Effector memory CD4-positive, alpha-beta T cell (primary cell): Measurements from ENCODE around the gene DDRGK1.

Source experiments
- DNase-seq, 3 donors: peaks; one replicate each; pipeline ENCODE4 v3.0.0-alpha.2; 2020
- H3K27ac ChIP-seq: 2 replicates; pipeline ENCODE4 v1.7.0; 2013; ENCODE audit warnings: mild to moderate bottlenecking, low read length, moderate library complexity; ENCODE audit not compliant: insufficient read depth, poor library complexity, severe bottlenecking
- H3K27me3 ChIP-seq: replicated peaks from 2 replicates; pipeline ENCODE4 v1.7.0; 2013; ENCODE audit warnings: mild to moderate bottlenecking, low read length; ENCODE audit not compliant: insufficient read depth, control insufficient read depth, poor library complexity, severe bottlenecking
- H3K36me3 ChIP-seq: 2 replicates; pipeline ENCODE4 v1.7.0; 2013; ENCODE audit warnings: mild to moderate bottlenecking, low read length, moderate library complexity; ENCODE audit not compliant: control insufficient read depth, insufficient read depth
- H3K4me1 ChIP-seq: 2 replicates; pipeline ENCODE4 v1.7.0; 2013; ENCODE audit warnings: low read length, mild to moderate bottlenecking; ENCODE audit not compliant: control insufficient read depth, insufficient read depth, poor library complexity, severe bottlenecking
- H3K4me3 ChIP-seq: 2 replicates; pipeline ENCODE4 v1.7.0; 2013; ENCODE audit warnings: low read length, low read depth, mild to moderate bottlenecking; ENCODE audit not compliant: insufficient read depth, poor library complexity, severe bottlenecking
- H3K9me3 ChIP-seq: 2 replicates; pipeline ENCODE4 v1.7.0; 2013; ENCODE audit warnings: mild to moderate bottlenecking, low read length, moderate library complexity; ENCODE audit not compliant: control insufficient read depth

Gene DDRGK1

DNA sequence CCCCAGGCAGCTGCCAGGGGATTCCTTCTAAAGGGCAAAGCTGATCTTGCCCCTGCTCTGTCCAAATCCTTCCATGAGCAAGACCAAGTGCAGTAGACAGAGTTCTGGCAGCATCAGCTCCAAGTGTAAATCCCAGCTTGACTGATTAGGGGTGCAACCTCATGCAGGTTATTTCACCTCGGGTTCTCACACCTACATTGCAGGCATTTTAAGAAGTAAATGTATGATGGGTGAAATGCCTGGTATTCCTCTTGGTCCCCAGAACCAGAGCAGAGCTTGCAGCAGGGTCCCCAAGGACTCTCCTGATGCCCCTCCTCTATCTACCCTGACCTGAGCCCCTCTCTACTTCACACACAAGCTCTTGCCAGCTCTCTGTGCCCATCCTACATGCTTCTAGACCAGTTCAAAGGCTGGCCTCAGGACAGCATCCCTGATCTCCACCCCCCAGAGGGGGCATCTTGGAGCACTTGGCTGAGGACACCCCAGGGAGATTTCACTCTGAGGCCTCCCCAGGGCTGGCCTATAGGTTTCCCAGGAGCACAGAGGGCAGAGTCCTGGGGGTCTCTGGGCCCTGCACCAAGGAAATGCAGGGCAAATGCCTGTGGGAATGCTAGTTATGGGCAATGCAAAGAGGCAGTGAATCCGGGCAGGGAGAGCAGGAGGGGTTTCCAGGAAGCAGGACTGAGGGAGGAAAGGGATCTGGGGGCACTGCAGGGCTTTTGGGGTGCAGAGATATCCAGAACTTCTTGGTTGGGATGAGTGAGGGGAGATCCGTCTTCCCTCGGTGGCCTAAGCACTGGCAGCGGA is 32.2 kb downstream of the DDRGK1 start:
- Histone ChIP-seq H3K27me3 (peaks cover 11% of the 10 kb centered on the region), H3K27ac (peak overlapping the region; percentile 8)

DNA sequence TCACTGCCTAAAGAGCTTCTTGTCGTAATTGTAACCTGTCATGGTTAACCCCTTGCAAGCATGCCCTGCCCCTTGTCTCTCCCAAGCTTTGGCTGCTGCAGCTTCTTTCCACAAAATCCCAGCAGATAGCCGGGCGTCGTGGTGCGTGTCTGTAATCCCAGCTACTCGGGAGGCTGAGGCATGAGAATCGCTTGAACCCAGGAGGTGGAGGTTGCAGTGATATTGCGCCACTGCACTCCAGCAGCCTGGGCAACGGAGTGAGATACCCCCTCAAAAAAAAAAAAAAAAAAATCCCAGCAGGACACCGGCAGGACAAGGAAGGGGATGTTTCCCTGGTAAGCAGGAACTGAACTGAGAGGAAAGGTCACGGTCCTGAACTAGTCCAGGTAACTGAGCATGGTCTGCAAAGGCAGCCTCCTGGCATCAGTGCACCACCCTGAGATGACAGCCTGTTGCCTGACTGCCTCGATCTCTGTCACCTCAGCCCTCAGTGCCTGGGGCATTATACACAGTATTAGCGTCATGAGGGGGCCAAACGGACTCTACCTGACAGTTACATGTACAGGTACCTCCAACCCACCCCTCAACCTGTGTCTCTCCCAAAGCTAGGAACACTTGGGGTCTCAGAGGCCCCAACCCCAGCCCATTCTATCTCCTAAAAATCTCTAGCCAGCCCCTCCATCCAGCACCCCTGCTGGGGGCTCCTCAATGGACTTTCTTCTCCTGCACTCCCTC is 32.9 kb downstream of the DDRGK1 start:
- H3K4me1 ChIP-seq, result peaks cover 17% of the 10 kb centered on the region
- H3K27me3 ChIP-seq, result peaks cover 11% of the 10 kb centered on the region
- H3K36me3 ChIP-seq, result no peaks in the 10 kb centered on the region
- no peaks in the 10 kb centered on the region for H3K9me3 ChIP-seq
- H3K4me3 ChIP-seq, result no peak overlapping the region
- no peak overlapping the region for H3K27ac ChIP-seq
- DNase-seq, result no peak

More for the DNA sequence above, 32.2 kb downstream of the DDRGK1 start:
- Histone ChIP-seq H3K4me1 (peaks cover 17% of the 10 kb centered on the region), H3K36me3 (no peaks in the 10 kb centered on the region), H3K4me3 (peak overlapping the region; percentile 94), H3K9me3 (no peaks in the 10 kb centered on the region)
- no peak for DNase-seq

- no peak for DNase-seq
- H3K4me3 ChIP-seq, result no peak overlapping the region
- no peaks in the 10 kb centered on the region for H3K36me3 ChIP-seq
- H3K27ac ChIP-seq, result no peak overlapping the region
- peaks cover 13% of the 10 kb centered on the region for H3K4me1 ChIP-seq
- peaks cover 8% of the 10 kb centered on the region for H3K27me3 ChIP-seq
- no peaks in the 10 kb centered on the region for H3K9me3 ChIP-seq
Measured at GRCh38 chr20:3168829-3169590, 35.5 kb downstream of the DDRGK1 start.

- Histone ChIP-seq H3K27me3 (peaks cover 8% of the 10 kb centered on the region), H3K9me3 (no peaks in the 10 kb centered on the region), H3K27ac (no peak overlapping the region), H3K4me1 (peaks cover 7% of the 10 kb centered on the region), H3K4me3 (no peak overlapping the region), H3K36me3 (no peaks in the 10 kb centered on the region)
- no peak for DNase-seq
Measured at GRCh38 chr20:3168079-3168828, 36.2 kb downstream of the DDRGK1 start.

DNA sequence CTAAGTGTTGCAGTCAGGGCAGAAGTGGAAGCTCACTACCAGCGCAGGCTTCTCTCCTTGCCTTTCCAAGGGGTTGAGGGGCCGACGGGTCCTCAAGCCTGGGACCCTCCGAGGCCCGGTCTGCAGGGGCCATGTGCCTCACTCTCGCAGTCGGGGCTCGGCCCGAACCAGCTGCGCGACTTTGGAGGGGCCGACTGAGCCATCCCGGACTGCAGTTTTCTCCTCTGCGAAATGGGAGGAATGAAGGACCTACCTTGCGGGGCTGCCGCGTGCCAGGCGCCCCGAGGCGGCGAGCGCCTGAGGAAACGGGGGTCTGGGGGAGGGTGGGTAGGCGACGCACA is 36.8 kb downstream of the DDRGK1 start:
- DNase-seq, result no peak
- Histone ChIP-seq H3K27me3 (peaks cover 8% of the 10 kb centered on the region), H3K4me3 (no peak overlapping the region), H3K9me3 (no peaks in the 10 kb centered on the region), H3K36me3 (no peaks in the 10 kb centered on the region), H3K27ac (no peak overlapping the region), H3K4me1 (peaks cover 6% of the 10 kb centered on the region)

DNA sequence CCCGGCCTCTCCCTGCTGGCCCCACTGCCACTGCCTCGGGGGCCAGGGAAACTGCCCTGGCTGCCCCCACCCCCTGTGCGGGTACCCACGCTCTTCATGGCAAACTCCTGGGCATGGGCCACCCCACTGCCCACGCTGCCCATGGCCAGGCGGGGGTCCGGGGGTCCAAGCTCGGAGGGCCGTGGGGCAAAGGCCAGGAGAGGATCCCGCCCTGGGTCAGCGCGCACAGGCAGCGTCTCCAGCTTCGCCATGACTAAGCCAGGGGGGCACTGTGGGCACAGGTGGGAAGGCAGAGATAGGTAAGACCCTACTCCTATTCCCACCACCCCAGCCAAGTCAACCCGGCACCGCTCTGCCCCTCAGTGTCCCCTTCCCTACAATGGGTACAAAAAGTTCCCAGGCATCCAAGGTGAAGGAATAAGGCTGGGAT is 37.6 kb downstream of the DDRGK1 start:
- Histone ChIP-seq H3K9me3 (no peaks in the 10 kb centered on the region), H3K27me3 (peaks cover 8% of the 10 kb centered on the region), H3K4me3 (no peak overlapping the region), H3K27ac (no peak overlapping the region), H3K36me3 (no peaks in the 10 kb centered on the region), H3K4me1 (no peaks in the 10 kb centered on the region)
- no peak for DNase-seq

GRCh38 chr20:3166338-3166912 is 38.1 kb downstream of the DDRGK1 start:
- Histone ChIP-seq H3K4me1 (no peaks in the 10 kb centered on the region), H3K9me3 (no peaks in the 10 kb centered on the region), H3K36me3 (no peaks in the 10 kb centered on the region), H3K27me3 (peaks cover 8% of the 10 kb centered on the region), H3K27ac (no peak overlapping the region), H3K4me3 (no peak overlapping the region)
- DNase-seq, result no peak

DNA sequence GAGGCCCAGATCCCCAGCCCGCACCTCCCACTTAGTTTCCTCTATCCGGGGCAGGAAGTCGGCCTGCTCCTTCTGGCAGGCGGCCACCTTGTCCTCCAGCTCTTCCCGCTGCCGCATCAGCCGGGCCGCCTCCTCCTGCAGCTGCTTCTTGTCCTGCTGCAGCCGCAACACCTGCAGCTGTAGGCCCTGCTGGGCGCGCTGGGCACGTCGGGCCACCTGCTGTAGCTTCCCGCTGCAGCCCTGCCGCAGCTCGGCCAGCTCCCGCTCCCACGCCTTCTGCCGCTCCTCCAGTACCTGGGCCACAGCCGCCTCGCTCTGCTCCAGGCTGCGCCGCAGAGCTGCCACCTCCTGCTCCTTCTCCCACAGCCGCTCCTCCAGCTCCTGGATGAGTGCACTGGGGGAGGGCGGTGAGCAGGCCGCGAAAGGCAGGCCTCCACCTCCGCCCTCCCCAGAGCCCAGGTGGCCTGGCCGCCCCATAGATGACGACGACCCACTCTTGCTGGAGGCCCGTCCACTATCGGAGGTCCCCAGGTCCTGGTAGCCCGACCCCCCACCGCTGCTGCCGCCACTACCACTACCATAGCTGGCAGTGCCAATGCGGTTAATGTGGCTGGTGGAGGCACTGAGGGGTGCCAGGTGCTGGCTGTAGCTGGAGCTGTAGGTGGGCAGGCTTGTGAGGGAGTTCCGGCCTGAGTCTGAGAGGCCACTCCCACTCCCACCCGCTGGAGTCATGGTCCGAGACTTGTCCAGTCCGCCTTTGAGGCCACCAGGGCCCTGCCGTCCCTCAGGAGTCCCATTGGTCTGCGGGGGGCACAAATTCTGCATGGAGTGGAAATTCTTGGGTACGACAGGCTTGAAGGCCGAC is 38.8 kb downstream of the DDRGK1 start:
- Histone ChIP-seq H3K36me3 (no peaks in the 10 kb centered on the region), H3K9me3 (no peaks in the 10 kb centered on the region), H3K4me1 (no peaks in the 10 kb centered on the region), H3K27ac (no peak overlapping the region), H3K27me3 (peaks cover 8% of the 10 kb centered on the region), H3K4me3 (no peak overlapping the region)
- DNase-seq, result no peak
